NB4 (cell line): ENCODE measurements around the gene GSX2.

Experiments
- DNase-seq: peaks from one replicate; pipeline ENCODE4 v3.0.0; 2010; ENCODE audit warnings: low read depth
- H3K4me3 ChIP-seq: one replicate; pipeline ENCODE4 v1.5.1; 2011; ENCODE audit warnings: mild to moderate bottlenecking, low read depth, low read length, moderate library complexity
- CTCF ChIP-seq: IDR thresholded peaks from one replicate; pipeline ENCODE4 v1.5.1; 2012; ENCODE audit warnings: low read depth, low read length
- MAX ChIP-seq: IDR thresholded peaks from 2 replicates; pipeline ENCODE4 v1.6.1; 2011; ENCODE audit warnings: low read depth, low read length
- MYC ChIP-seq: IDR thresholded peaks from 2 replicates; pipeline ENCODE4 v1.6.1; 2011; ENCODE audit warnings: low read depth, low read length
- POLR2A ChIP-seq: IDR thresholded peaks from 2 replicates; pipeline ENCODE4 v1.6.1; 2011; ENCODE audit warnings: mild to moderate bottlenecking; ENCODE audit not compliant: insufficient read length; ENCODE audit errors: extremely low read depth

The GSX2 gene

GRCh38 chr4:54144661-54145171, 44.8 kb downstream of the GSX2 start:
- DNase-seq, result peak; percentile 46
- H3K4me3 ChIP-seq, result no peak overlapping the region
- TF ChIP-seq CTCF (no peak), POLR2A (no peak), MAX (no peak), MYC (no peak)

GRCh38 chr4:54146139-54146538, 46.2 kb downstream of the GSX2 start:
- no peak overlapping the region for H3K4me3 ChIP-seq
- TF ChIP-seq MYC (no peak), POLR2A (no peak), MAX (no peak), CTCF (no peak)
- no peak for DNase-seq

GRCh38 chr4:54149323-54149722, 49.4 kb downstream of the GSX2 start:
- no peak for DNase-seq
- no peak for TF ChIP-seq MAX
- TF ChIP-seq POLR2A, result no peak
- no peak for TF ChIP-seq CTCF
- no peak for TF ChIP-seq MYC
- no peak overlapping the region for H3K4me3 ChIP-seq
